ENCODE results near the gene MRPL38. TPM values are rescaled to one million over a fixed set of nuclear protein-coding genes. Genes with fewer than 3 reads are reported as not detected.
"Not testable (repeated sequence)": the region's sequence is repeated elsewhere in the genome, so short reads cannot be mapped to it uniquely, and the experiment has no call there.

Gene MRPL38
- total RNA-seq, 1 donor from 2014 or later, result 111 TPM

GRCh38 chr17:75872434-75873351 is 32.0 kb downstream of the MRPL38 start:
- no peak for DNase-seq (ENCODE audit: low read depth, low spot score)
- Mint-ChIP-seq H3K36me3 (ENCODE audit: low read depth) (no peaks in the 10 kb centered on the region), H3K4me1 (peaks cover 26% of the 10 kb centered on the region), H3K27ac (ENCODE audit: unreplicated experiment) (peak overlapping the region; percentile 35), H3K4me3 (no peak overlapping the region), H3K9me3 (no peaks in the 10 kb centered on the region), H3K27me3 (ENCODE audit: low read depth) (peaks cover 21% of the 10 kb centered on the region)
- TF ChIP-seq CTCF (conservative IDR thresholded peaks at IDR 0.05), result no peak

- H3K9me3 Mint-ChIP-seq; H3K27me3 Mint-ChIP-seq (ENCODE audit: low read depth); H3K4me3 Mint-ChIP-seq; H3K27ac Mint-ChIP-seq (ENCODE audit: unreplicated experiment); H3K36me3 Mint-ChIP-seq (ENCODE audit: low read depth); DNase-seq (ENCODE audit: low read depth, low spot score): not testable (repeated sequence)
- H3K4me1 Mint-ChIP-seq, result peaks cover 22% of the 10 kb centered on the region
Measured at GRCh38 chr17:75870228-75870627, 34.5 kb downstream of the MRPL38 start.

- H3K27ac Mint-ChIP-seq (ENCODE audit: unreplicated experiment), result peak overlapping the region; percentile 91
Measured at GRCh38 chr17:75869282-75870141, 35.2 kb downstream of the MRPL38 start.

GRCh38 chr17:75868730-75869281 is 35.9 kb downstream of the MRPL38 start:
- not testable (repeated sequence) for H3K27me3 Mint-ChIP-seq (ENCODE audit: low read depth); H3K36me3 Mint-ChIP-seq (ENCODE audit: low read depth); H3K27ac Mint-ChIP-seq (ENCODE audit: unreplicated experiment); H3K9me3 Mint-ChIP-seq; DNase-seq (ENCODE audit: low read depth, low spot score); H3K4me3 Mint-ChIP-seq
- H3K4me1 Mint-ChIP-seq, result peaks cover 22% of the 10 kb centered on the region

More at GRCh38 chr17:75869282-75870141, 35.2 kb downstream of the MRPL38 start:
- Mint-ChIP-seq H3K36me3 (ENCODE audit: low read depth) (no peaks in the 10 kb centered on the region), H3K27me3 (ENCODE audit: low read depth) (peaks cover 5% of the 10 kb centered on the region), H3K4me1 (peaks cover 22% of the 10 kb centered on the region), H3K4me3 (no peak overlapping the region), H3K9me3 (no peaks in the 10 kb centered on the region)
- DNase-seq (ENCODE audit: low read depth, low spot score), result no peak
- no peak for TF ChIP-seq CTCF (conservative IDR thresholded peaks at IDR 0.05)

GRCh38 chr17:75865404-75866188 is 39.1 kb downstream of the MRPL38 start:
- not testable (repeated sequence) for H3K27ac Mint-ChIP-seq (ENCODE audit: unreplicated experiment); H3K27me3 Mint-ChIP-seq (ENCODE audit: low read depth); H3K36me3 Mint-ChIP-seq (ENCODE audit: low read depth); DNase-seq (ENCODE audit: low read depth, low spot score); H3K4me3 Mint-ChIP-seq; H3K9me3 Mint-ChIP-seq
- H3K4me1 Mint-ChIP-seq, result peaks cover 12% of the 10 kb centered on the region

GRCh38 chr17:75864887-75865286 is 39.8 kb downstream of the MRPL38 start:
- H3K27me3 Mint-ChIP-seq (ENCODE audit: low read depth); H3K9me3 Mint-ChIP-seq; DNase-seq (ENCODE audit: low read depth, low spot score); H3K4me3 Mint-ChIP-seq; H3K27ac Mint-ChIP-seq (ENCODE audit: unreplicated experiment); H3K36me3 Mint-ChIP-seq (ENCODE audit: low read depth): not testable (repeated sequence)
- H3K4me1 Mint-ChIP-seq, result peaks cover 11% of the 10 kb centered on the region

GRCh38 chr17:75864448-75864871 is 40.2 kb downstream of the MRPL38 start:
- TF ChIP-seq CTCF (conservative IDR thresholded peaks at IDR 0.05), result no peak
- no peak for DNase-seq (ENCODE audit: low read depth, low spot score)
- no peak overlapping the region for H3K27ac Mint-ChIP-seq (ENCODE audit: unreplicated experiment)
- H3K27me3 Mint-ChIP-seq (ENCODE audit: low read depth), result no peaks in the 10 kb centered on the region
- H3K36me3 Mint-ChIP-seq (ENCODE audit: low read depth), result no peaks in the 10 kb centered on the region
- H3K9me3 Mint-ChIP-seq, result no peaks in the 10 kb centered on the region
- no peak overlapping the region for H3K4me3 Mint-ChIP-seq
- H3K4me1 Mint-ChIP-seq, result peaks cover 8% of the 10 kb centered on the region
